ENCODE results near the gene MYO18A.
"Not testable (repeated sequence)": the region's sequence is repeated elsewhere in the genome, so short reads cannot be mapped to it uniquely, and the experiment has no call there.

Gene MYO18A

DNA sequence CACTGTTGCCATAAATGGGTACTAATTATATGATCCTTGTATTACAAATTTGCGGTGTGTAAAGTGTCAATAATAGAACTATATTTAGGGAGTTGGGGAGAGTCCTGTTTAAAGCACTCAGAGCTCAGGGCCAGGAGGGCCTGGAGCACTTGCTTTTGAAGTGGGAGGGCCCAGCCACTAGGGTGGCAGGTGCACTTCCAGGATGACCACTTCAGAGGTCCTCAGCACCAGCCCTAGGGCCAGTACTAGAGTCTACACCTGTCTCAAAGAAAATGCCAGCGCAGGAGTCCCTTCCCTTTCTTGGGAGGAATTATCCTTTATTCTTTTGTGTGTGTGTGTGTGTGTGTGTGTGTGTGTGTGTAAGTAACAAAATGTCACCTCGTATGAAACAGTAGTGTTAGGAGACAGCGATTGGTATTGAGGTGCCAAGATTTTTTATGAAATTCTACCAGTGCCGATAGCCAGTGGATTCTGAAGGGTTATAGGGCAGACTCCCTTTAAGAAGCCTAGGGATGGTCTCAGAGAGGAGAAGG is 31.9 kb downstream of the MYO18A start:
- DNase-seq (ENCODE audit: low read depth in 2 of 2), result no peak
- H3K4me3 ChIP-seq (replicated peaks in 1 of 2; ENCODE audit: low read depth in 2 of 2, low read length in 2 of 2), result peak overlapping the region; percentile 4 to 53
- TF ChIP-seq, protein P1, sequence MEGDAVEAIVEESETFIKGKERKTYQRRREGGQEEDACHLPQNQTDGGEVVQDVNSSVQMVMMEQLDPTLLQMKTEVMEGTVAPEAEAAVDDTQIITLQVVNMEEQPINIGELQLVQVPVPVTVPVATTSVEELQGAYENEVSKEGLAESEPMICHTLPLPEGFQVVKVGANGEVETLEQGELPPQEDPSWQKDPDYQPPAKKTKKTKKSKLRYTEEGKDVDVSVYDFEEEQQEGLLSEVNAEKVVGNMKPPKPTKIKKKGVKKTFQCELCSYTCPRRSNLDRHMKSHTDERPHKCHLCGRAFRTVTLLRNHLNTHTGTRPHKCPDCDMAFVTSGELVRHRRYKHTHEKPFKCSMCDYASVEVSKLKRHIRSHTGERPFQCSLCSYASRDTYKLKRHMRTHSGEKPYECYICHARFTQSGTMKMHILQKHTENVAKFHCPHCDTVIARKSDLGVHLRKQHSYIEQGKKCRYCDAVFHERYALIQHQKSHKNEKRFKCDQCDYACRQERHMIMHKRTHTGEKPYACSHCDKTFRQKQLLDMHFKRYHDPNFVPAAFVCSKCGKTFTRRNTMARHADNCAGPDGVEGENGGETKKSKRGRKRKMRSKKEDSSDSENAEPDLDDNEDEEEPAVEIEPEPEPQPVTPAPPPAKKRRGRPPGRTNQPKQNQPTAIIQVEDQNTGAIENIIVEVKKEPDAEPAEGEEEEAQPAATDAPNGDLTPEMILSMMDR (IDR thresholded peaks at IDR 0.05; ENCODE audit: low read depth, low read length), result no peak

DNA sequence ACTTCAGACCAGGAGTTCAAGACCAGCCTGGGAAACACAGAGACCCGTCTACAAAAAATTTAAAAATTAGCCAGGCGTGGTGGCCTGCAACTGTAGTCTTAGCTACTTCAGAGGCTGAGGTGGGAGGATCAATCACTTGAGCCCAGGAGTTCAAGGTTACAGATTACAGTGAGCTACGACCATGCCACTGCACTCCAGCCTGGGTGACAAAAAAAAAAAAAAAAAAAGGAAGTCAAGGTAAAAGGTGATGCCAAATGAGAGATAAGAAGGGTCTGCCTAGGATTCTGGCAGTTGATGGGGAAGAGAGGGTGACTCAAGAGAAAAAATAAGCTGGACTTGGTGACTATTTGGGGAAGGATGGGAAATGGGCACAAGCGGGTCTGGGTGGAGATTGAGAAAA is 32.5 kb downstream of the MYO18A start:
- H3K4me3 ChIP-seq (replicated peaks in 1 of 2; ENCODE audit: low read depth in 2 of 2, low read length in 2 of 2), result no peak overlapping the region
- TF ChIP-seq, protein P1 (IDR thresholded peaks at IDR 0.05; ENCODE audit: low read depth, low read length), result no peak
- DNase-seq (ENCODE audit: low read depth in 2 of 2), result no peak

DNA sequence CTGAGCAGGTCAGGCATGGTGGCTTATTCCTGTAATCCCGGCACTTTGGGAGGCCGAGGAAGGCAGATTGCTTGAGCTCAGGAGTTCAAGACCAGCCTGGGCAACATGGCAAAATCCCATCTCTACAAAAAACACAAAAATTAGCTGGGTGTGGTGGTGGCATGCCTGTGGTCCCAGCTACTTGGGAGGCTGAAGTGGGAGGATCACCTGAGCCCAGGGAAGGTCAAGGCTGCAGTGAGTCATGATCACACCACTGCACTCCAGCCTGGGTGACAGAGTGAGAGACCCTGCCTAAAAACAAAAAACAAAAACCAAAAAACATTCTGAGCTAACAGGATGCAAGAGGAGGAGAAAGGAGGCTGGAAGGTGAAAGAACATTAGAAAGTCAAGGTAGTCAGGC is 33.0 kb downstream of the MYO18A start:
- DNase-seq (ENCODE audit: low read depth in 2 of 2); H3K4me3 ChIP-seq (replicated peaks in 1 of 2; ENCODE audit: low read depth in 2 of 2, low read length in 2 of 2): not testable (repeated sequence)

DNA sequence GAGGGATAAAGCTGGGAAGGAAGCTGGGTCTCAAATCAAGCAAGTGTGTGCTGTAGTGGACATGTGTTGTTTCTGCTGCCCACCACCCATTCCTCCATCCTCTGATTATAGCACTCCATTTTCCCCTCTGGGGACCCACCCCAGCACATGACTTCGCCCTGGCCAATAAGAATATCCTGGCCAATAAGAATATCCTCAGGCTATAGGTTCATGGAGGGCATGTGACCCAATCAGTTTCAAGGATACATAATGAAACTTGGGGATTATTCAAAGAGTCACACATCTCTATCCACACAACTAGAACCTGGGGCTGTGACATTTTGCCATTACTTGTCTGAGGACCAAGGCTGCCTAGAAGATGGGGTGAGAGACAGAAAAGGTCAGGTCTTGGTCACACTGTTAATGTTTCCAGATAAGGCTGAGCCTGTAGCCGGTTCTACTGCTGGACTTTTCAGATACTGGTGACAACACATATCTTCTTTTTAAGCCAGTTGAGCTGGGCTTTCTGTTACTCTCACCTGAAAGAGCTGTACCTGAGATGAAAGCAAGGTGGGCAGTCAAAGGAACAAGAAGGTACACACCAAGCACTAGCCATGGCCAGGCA is 33.7 kb downstream of the MYO18A start:
- no peak overlapping the region for H3K4me3 ChIP-seq (replicated peaks in 1 of 2; ENCODE audit: low read depth in 2 of 2, low read length in 2 of 2)
- DNase-seq (ENCODE audit: low read depth in 2 of 2), result no peak
- TF ChIP-seq, protein P1 (IDR thresholded peaks at IDR 0.05; ENCODE audit: low read depth, low read length), result no peak

DNA sequence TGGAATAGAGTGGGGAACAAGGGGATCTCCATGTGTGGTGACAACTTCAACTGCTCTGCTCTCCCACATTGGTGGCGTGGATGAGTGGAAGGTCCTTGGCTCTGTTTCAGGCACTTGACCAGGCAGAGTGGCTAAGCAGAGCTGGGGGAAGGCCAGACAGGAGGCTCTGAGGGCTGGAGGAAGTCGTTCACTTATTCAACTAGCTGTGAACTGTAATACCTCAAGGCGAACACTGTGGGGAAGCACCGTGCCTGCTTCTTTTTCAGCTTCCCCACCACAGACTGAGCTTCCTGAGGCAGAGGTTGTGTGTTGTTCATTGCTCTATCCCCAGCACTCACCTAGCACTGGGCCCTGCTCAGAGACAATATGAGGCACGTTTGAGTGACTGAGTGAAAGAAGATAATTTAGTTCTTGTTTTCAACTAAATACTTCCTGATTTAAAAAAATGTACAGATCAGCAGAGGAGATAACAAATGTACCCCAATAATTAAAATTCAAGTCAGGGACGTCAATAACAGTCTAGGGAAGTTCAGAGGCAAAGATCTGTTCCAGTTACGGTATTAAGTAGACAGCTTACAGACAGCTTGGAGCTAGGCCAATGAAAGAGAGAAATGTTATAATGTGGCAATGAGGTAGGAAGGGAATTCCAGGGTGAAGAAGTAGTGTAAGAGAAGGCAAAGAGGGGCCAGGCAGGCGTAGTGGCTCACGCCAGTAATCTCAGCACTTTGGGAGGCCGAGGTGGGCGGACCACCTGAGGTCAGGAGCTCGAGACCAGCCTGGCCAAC is 34.7 kb downstream of the MYO18A start:
- TF ChIP-seq, protein P1 (IDR thresholded peaks at IDR 0.05; ENCODE audit: low read depth, low read length), result peak; percentile 76
- no peak overlapping the region for H3K4me3 ChIP-seq (replicated peaks in 1 of 2; ENCODE audit: low read depth in 2 of 2, low read length in 2 of 2)
- DNase-seq (ENCODE audit: low read depth in 2 of 2), result peak; percentile 85 to 89

DNA sequence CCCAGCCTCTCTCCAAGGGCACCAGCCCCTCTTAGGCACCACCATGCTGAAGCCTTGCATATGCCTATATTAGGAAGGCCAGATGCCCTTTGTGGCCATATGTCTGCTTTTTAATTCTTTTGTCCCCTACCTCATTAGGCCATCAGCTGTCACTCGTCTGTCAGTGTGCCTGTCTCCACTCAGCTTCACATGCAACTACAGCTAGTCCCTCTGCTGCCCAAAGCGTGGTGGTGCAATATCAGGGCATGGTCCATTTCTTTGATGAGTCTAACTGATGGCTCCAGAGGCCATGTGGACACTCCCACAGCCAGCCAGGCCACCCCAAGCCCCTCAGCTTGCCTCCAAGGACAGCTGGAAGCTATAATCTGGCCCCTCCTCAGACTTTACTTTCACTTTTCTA is 36.3 kb downstream of the MYO18A start:
- TF ChIP-seq, protein P1 (IDR thresholded peaks at IDR 0.05; ENCODE audit: low read depth, low read length), result peak; percentile 45
- no peak overlapping the region for H3K4me3 ChIP-seq (replicated peaks in 1 of 2; ENCODE audit: low read depth in 2 of 2, low read length in 2 of 2)
- DNase-seq (ENCODE audit: low read depth in 2 of 2), result peak in 1 of 2 donors; percentile 26

DNA sequence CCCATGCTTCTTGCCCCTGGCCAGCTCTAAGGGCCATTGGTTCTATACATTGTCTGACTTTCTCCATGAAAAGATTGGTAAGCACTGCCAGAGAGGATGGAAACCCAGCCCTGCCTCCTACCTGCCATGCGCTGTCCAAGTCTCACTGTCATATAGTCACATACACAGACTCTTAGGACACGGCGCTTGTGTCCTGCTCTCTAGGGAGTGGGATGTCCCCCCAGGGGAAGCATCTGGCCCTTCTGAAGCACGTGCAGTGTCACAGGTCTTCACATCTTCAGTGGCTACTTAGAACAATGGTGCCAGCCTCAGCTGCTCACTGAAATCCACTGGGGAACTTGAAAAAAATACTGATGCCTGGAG is 38.7 kb downstream of the MYO18A start:
- H3K4me3 ChIP-seq (replicated peaks in 1 of 2; ENCODE audit: low read depth in 2 of 2, low read length in 2 of 2), result no peak overlapping the region
- DNase-seq (ENCODE audit: low read depth in 2 of 2), result no peak
- TF ChIP-seq, protein P1 (IDR thresholded peaks at IDR 0.05; ENCODE audit: low read depth, low read length), result no peak

All from cardiac fibroblast (primary cell).